GM18511 (cell line): ENCODE results near the gene DNAH1.
A peak's percentile ranks its signal among the peaks of the same experiment; 100 is the strongest.

Experiments used
- ATAC-seq: cut with Tn5 transposase; IDR thresholded peaks from one replicate; pipeline ENCODE4 v1.9.1; 2021; ENCODE audit warnings: mild to moderate bottlenecking, moderate library complexity; ENCODE audit not compliant: unreplicated experiment

DNAH1 gene

DNA sequence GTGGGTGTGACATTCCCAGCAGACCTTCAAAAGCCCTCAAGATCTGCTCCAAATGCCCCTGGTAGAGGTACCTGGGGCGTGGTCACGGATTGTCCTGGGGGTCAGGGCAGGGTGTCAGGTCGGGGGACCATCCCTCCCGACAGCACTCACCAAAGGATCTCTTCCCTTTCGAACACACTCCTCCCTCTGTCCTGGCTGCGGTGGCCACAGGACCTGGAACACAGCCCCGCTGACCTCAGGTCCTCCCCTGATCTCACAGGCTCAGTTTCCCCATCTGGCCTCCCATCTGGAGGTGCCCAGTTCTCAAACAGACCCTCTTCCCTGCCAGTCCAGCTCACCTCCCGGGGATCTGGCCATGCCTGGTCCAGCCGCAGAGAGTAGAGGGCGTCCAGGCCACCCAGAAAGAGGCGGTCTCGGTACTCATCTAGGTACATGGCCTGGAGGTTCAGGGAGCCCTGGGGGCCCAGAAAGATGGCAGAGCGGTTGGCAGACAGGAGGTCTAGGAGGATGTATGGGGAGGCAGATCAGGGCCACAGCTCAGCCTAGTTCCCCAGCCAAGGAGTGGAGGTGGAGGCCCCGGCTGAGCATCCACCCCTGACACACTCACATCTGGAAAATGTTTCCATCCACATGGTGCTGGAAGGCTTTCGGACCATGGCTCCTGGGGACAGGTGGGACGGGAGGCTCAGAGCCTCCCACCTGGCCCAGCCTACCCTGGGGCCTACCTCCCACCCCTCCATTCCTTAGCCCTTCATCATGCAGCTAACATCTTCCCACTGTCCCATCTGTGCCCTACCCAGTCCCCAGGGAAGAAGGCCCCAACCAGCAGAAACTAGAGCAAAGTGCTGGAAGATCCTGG, 126.5 kb downstream of the DNAH1 start:
- ATAC-seq, result no peak

- no peak for ATAC-seq
Measured at GRCh38 chr3:52443268-52443610, 127.1 kb downstream of the DNAH1 start.

- no peak for ATAC-seq
Measured at GRCh38 chr3:52443791-52444687, 127.9 kb downstream of the DNAH1 start.

DNA sequence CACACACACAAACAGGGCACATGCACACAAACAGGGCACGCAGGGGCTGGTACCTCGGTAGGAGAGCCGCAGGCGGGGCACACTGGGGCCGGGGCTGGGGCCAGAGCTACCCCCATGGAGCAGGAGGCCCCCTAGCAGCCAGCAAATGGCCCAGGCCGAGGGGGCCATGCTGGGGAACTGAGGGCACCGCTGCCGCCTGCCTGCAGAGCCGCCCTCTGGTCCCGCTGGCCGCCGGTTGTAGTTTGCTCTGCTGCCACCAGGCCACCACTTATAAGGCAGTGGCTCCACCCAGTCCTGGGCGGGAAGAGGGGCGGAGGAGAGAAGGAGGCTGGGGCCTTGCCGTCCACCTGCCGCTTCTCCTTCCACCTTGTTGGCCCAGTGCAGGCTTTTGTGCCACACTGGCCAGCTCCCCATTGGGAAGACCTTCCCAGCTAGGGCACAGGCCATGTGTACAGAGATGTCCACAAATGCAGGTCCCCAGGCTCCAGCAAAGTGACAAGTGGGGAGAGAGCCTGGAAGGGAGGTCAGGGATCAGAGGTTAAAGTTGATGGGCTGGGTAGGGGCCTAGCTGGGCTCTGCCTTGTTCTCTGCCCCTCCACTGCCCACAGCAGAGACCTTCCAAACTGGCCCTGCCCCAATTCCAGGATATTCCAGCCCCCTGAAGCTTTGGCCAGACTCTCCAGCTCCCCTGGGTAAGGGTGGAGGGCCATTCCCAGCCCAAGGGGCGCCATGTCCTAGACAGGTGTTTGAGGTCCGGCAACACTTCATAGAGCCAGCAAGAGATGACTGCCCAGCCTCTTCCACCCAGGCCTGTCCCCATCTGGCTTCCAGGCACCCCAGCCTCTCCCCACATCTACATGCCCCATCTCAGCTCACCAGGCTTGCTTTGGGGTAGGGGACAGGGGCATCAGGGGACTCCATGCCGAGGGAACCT, 129.0 kb downstream of the DNAH1 start, which contains the start of gene SEMA3G:
Gene SEMA3G (minus strand): TSS at position 244 of the 934 bp plus-strand sequence. CDS start 76 bp downstream, at position 168.
- peak; percentile 91 for ATAC-seq

DNA sequence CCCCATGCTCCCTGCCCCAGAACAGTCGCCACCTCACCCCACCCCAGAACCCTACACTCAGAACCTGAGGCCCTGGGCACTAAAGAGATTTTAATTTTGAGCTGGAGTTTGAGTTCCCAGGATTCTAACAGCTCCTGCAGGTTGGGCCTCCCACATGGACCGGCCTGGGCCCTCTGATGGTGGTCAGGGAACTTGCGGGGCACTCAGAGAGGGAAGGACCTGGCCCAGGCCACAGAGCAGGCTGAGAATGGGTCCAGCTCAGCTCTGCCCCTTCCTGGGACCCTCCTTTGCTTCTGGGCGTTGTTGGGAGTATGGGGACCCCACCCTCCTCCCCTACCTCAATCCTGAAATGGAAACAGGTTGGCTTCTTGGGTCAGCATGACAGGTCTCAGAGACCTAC, 129.9 kb downstream of the DNAH1 start:
- no peak for ATAC-seq

DNA sequence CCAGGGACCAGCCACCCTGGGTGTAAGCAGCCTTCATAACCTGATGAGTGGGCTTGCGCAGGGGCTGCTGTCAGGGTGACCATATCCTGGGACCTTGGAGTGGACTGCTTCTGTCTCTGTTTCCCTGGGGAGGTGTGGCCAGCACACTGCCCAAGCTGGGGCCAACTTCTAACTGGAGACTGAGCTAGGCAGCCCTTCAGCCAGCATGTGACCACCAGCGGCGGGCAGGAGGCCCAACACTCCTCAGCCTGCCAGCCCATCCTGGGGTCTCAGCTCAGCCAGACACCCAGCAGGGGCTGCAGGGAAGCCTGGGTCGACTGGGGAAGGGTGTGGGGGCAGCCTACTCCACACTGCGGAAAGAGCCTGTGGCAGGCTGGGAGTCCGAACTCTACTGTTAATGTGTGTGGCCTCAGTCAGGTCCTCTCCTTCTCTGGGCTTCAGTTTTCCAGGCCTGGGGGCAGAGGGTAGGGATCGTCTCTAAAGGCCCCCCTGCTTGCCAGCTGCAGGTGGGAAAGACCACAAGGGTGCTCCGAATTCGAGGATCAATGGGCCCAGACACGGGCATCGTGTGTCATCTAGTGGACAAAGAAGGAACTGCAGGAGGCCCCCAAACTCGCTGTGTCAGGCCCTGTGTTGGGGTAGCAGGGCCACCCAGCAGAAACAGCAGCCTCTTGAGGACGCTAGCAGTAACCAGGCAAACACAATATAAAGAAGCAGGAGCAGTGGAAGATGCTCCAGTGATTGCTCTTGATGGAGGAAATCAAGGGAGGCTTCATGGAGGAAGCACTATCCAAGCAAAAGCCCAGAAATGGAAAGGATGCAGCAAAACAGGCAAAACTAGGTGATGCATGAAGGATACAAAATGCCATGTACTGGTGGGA, 130.8 kb downstream of the DNAH1 start:
- peak; percentile 53 for ATAC-seq

DNA sequence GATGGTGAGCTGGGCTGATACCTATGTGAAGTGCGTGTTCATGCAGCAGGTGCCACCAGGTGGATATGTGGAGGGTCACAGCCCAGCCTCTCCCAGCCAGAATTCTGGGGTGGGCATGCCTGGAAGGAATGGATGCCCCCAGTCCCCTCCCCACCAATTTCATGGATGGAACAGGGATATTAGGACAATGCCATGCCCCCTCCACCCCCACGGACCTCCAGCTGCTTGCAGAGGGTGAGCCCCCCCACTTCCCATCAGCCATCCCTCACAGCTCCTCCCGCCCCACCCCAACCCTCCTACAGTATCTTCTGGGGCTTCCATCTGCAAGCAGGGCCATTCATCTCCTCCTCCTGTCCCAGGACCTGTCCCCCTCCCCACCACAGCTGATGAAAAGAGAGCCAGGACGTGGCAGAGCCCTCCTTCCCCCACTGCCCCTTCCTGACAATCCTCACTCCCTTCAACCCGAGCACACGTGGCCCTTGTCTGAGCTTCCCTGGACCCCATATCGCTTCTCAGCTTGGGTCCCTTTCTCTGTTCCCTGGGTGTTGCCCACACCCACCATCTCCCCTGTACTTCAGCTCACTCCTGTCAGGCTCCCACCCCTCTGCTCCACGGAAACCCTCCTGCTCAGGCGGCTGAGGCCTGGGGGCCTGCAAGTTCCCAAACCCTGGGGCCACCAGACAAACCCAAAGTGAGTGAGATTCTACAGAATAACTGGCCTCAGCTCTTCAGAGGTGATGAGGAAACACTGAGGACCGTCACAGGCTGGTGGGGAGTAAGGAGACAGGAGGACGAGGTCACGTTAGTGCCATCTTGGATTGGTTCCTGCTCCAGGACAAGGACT, 131.6 kb downstream of the DNAH1 start:
- ATAC-seq, result no peak
